Activated naive CD4-positive, alpha-beta T cell treated with anti-CD3 and anti-CD28 coated beads for 36 hours (primary cell): ENCODE data around the gene NALF2. TPM values are rescaled to one million over a fixed set of nuclear protein-coding genes. Genes with fewer than 3 reads are reported as not detected.
A peak's percentile ranks its signal among the peaks of the same experiment; 100 is the strongest.

Experiments used
- CTCF ChIA-PET: fragments of 350-600 bp; sonication (Branson Sonifier 250); formaldehyde crosslinking; loops from one replicate; lab custom pipeline; 2021; ENCODE audit warnings: antibody characterized with exemption; lab: Charles Lee
- DNase-seq: peaks from one replicate; pipeline ENCODE4 v3.0.0-alpha.2; 2020
- H3K27ac Mint-ChIP-seq: one replicate; pipeline ENCODE4 v1.8.0; 2021; ENCODE audit warnings: mild to moderate bottlenecking, mixed read lengths
- H3K27me3 Mint-ChIP-seq: one replicate; pipeline ENCODE4 v1.8.0; 2021; ENCODE audit warnings: low read depth, mixed read lengths
- H3K36me3 Mint-ChIP-seq: one replicate; pipeline ENCODE4 v1.8.0; 2021; ENCODE audit warnings: low read depth, mixed read lengths
- H3K4me1 Mint-ChIP-seq: one replicate; pipeline ENCODE4 v1.8.0; 2021; ENCODE audit warnings: low read depth, mixed read lengths
- H3K4me3 Mint-ChIP-seq: one replicate; pipeline ENCODE4 v1.8.0; 2021; ENCODE audit warnings: mild to moderate bottlenecking, moderate library complexity, mixed read lengths
- H3K9me3 Mint-ChIP-seq: one replicate; pipeline ENCODE4 v1.8.0; 2021; ENCODE audit warnings: mixed read lengths
- intact Hi-C: fragments of 100-400 bp; cut with micrococcal nuclease; formaldehyde crosslinking; loops from one replicate; pipeline ENCODE4 v1.15.1; 2023
- total RNA-seq, 2 experiments: library from RNA; stranded (reverse); gene quantifications; one replicate each; pipeline ENCODE4 v1.2.3, GENCODE V29; 2021

NALF2 gene
- total RNA-seq, 2 experiments from 2014 or later: 0.22 to 0.29 TPM

DNA sequence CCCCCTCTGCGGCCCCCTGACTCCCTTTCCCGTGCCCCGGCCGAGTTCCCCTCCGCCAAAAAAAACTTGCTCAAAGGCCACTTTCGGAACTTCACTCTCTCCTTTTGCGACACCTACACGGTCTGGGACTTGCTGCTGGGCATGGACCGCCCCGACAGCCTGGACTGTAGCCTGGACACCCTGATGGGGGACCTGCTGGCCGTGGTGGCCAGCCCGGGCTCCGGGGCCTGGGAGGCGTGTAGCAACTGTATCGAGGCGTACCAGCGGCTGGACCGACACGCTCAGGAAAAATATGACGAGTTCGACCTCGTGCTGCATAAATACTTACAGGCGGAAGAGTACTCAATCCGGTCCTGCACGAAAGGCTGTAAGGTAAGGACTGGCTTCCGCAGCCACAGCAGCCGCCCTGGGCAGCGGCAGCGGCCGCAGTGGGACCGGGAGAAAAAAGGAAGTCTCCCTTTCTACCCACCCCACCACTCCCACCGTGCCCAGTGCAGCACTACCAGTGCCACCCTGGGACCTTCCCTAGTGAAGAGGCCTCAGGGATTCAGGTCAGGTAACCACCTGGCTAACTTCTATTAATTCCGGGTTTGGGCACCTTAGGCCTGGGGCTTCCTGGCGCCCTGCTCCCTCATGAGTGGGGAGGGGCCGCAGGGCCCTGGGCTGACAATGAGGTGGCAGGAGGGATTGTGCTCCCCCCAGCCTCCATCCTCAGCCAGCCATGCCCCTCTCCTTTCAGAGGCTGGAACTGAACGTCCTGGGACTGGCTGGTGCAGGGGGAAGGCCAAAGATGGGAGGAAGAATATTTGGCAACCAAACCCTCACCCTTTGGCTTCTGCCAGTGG is 1.9 kb downstream of the NALF2 start:
- H3K27ac Mint-ChIP-seq: no peak overlapping the region
- intact Hi-C loops: loop anchor here (2.0 kb wide), 1 partner anchor 113 kb away; no protein-coding TSS in a partner anchor
- H3K36me3 Mint-ChIP-seq: no peaks in the 10 kb centered on the region
- no peak for DNase-seq
- H3K27me3 Mint-ChIP-seq: peaks cover 12% of the 10 kb centered on the region
- H3K4me3 Mint-ChIP-seq: peak overlapping the region; percentile 68
- peaks cover 4% of the 10 kb centered on the region for H3K4me1 Mint-ChIP-seq
- CTCF ChIA-PET: no interaction called here
- no peaks in the 10 kb centered on the region for H3K9me3 Mint-ChIP-seq

DNA sequence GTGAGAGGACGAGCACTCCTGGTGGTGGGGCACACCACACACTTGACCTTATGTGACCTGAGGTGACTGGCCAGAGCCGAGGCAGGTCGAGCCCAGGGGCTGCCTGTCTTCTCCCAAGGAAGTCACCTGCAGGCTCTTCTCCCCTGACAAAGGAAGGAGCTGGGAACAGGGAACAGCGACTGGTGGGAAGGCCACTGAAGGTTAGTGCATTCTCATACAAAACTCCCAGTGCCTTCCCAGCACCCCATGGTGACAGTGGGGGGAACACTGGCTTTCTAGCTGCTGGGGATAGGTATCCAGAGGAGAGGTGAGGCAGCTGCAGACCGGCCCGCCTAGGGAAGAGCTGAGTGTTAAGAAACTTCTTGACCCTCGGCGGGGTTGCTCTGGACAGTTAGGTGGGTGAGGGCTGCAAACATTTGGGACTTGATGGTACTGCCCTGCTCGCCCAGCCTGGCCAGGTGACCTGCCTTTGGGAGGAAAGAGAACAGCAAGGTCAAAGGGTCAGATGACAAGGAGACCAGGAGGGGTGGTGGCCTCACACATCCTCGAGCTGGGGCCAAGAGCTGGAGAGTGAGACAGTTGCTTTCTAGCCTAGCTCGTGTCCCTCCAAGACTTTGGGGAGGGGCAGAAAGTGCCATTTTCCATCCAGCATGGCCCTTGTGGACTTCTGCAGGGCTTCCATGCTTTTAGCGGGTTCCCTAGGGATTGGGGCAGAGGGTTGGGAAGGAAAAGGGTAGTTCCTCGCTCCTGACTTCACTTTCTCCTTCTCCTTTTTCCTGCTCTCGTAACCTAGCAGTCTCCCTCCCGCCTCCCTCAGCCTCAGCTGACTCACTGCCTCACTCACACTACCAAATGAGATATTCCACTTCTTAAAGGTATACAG is 2.7 kb downstream of the NALF2 start:
- Mint-ChIP-seq H3K27me3 (peaks cover 12% of the 10 kb centered on the region), H3K4me3 (no peak overlapping the region), H3K36me3 (no peaks in the 10 kb centered on the region), H3K9me3 (no peaks in the 10 kb centered on the region), H3K27ac (no peak overlapping the region), H3K4me1 (peaks cover 4% of the 10 kb centered on the region)
- CTCF ChIA-PET: no interaction called here
- no peak for DNase-seq
- intact Hi-C loops: no loop called here

DNA sequence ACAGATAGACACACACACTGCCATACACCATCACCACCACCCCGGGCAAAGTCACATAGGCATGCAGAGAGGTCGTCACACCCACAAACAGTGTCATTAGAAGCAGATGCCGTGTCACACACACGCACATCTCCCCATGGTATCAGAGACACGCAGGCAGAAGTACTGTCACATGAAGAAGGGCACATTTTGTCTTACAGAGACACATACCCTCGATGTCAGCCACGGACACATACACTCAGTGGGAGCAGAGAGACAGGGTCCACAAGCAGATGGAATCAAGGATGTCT is 3.3 kb downstream of the NALF2 start:
- CTCF ChIA-PET: no interaction called here
- H3K27ac Mint-ChIP-seq: no peak overlapping the region
- DNase-seq: no peak
- no peaks in the 10 kb centered on the region for H3K36me3 Mint-ChIP-seq
- H3K4me3 Mint-ChIP-seq: no peak overlapping the region
- peaks cover 4% of the 10 kb centered on the region for H3K4me1 Mint-ChIP-seq
- no peaks in the 10 kb centered on the region for H3K9me3 Mint-ChIP-seq
- intact Hi-C loops: no loop called here
- H3K27me3 Mint-ChIP-seq: peaks cover 12% of the 10 kb centered on the region

DNA sequence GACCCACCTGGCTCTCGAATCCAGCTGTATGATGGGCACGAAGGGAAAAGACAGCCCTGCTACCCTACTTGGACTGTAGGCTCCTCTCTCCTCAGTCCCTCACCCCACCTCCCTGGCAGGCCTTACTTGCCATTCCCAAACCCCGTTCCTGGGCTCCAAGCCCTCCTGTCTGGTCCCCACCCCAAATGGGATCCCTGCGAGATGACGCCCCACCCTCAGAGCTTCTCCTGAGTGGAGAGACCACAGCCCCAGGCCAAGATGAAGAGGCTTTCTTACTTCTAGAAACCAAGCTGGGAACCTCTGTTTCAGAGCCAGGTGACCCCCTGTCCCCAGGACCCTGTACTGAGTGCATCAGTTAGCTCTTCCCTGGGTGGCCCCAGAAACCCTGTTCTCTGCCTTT is 4.5 kb downstream of the NALF2 start:
- peaks cover 10% of the 10 kb centered on the region for H3K27me3 Mint-ChIP-seq
- no peak overlapping the region for H3K4me3 Mint-ChIP-seq
- DNase-seq: no peak
- H3K36me3 Mint-ChIP-seq: no peaks in the 10 kb centered on the region
- H3K27ac Mint-ChIP-seq: no peak overlapping the region
- H3K4me1 Mint-ChIP-seq: peaks cover 4% of the 10 kb centered on the region
- no peaks in the 10 kb centered on the region for H3K9me3 Mint-ChIP-seq
- CTCF ChIA-PET: no interaction called here
- intact Hi-C loops: no loop called here

DNA sequence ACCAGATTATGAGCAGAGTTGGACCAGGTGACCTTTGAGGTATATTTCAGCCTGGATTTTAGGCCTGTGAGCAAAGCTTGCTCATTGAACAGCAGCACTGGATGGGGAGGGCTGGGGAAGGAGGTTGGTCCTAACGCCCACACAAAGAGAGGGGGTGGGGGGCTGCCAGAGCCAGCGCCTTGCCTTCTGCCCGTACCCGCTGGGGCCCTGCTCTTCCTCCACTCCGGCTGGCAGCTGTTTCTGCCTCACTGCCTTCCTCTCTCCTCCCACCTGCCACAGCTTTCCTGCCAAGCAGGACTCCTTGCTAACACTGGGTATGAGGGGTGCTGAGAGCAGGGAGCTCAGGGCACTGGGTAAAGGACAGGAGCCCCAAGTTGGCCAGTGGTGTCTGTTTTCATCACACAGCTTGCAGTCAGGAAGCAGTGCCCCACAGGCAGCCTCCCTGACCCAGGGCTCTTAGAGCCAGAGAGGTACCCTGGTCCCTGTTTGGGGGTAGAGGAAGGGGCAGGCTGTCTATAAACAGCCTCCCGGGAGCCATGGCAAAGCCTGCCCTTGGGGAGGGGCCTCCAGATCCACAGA is 6.1 kb downstream of the NALF2 start:
- intact Hi-C loops: no loop called here
- Mint-ChIP-seq H3K9me3 (no peaks in the 10 kb centered on the region), H3K27me3 (peaks cover 10% of the 10 kb centered on the region), H3K36me3 (no peaks in the 10 kb centered on the region), H3K27ac (no peak overlapping the region), H3K4me1 (peaks cover 4% of the 10 kb centered on the region), H3K4me3 (no peak overlapping the region)
- DNase-seq: no peak
- CTCF ChIA-PET: no interaction called here

DNA sequence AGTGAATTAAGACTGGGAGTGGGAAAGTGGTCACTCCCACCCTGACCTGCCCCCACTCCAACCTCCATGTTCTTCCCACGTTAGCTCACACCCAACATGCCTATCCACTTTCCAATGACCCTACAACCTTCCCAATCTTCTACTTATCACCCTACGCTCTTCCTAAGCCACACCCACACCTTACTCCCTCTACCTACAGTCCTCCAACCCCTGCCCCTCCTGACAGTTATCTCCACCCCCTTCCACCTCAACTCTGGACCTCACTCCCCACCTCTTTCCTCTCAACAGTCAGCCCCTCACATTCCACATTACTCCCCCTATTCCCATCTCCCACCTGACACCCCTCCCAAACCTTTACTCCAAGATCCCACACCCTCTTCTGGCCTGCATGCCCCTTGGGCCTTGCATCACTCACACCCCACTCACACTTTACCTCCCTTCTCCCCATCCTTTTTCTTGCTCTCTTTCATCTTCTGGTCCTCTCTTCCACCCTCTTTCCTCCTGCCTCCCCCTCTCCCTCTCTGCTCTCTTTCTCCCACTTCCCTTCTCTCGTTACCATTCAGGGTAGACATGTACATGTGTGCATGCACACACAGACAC is 6.9 kb downstream of the NALF2 start:
- Mint-ChIP-seq H3K27ac (no peak overlapping the region), H3K36me3 (no peaks in the 10 kb centered on the region), H3K9me3 (no peaks in the 10 kb centered on the region), H3K4me1 (peaks cover 1% of the 10 kb centered on the region), H3K27me3 (peaks cover 7% of the 10 kb centered on the region), H3K4me3 (no peak overlapping the region)
- intact Hi-C loops: no loop called here
- DNase-seq: no peak
- CTCF ChIA-PET: no interaction called here

DNA sequence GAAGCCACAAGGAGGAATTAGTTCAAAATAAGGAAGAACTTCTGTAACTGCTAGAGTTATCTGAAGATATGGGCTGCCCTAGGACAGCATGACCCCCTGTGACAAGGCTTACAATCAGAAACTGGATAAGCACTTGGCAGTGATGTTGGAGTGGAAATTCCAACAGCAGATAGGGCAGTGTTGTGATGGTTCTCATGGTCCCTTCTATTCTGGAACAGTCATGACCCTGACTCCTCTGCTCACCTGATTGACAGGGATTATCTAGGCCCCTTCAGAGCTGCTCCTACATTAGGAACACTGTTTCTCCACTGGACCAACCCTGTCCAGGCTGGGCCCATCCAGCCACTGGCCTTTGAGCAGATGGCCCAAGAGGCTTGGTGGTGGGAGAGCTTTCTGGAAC is 17.9 kb downstream of the NALF2 start:
- H3K36me3 Mint-ChIP-seq: no peaks in the 10 kb centered on the region
- DNase-seq: no peak
- CTCF ChIA-PET: no interaction called here
- no peak overlapping the region for H3K4me3 Mint-ChIP-seq
- intact Hi-C loops: no loop called here
- no peaks in the 10 kb centered on the region for H3K4me1 Mint-ChIP-seq
- H3K9me3 Mint-ChIP-seq: no peaks in the 10 kb centered on the region
- H3K27me3 Mint-ChIP-seq: peaks cover 2% of the 10 kb centered on the region
- no peak overlapping the region for H3K27ac Mint-ChIP-seq

DNA sequence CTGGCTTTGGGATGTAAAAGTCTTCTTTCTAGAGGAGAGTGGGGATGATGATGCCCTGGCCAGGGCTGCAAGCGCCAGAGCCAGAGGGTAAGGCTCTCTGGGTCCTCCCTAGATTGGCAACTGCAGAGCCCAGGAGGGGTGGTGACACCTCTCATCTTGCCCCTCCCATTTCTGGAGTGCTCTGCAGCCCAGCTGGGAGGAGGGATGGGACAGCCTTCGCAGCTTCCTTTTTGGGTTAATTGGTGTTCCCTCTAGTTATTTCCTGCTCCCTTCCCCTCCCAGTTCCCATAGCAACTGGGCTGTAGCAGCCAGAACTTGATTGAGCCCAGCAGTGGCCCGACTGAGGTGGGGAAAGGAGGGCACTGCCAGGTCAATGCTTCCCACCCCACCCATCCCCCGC is 19.2 kb downstream of the NALF2 start:
- H3K27me3 Mint-ChIP-seq: no peaks in the 10 kb centered on the region
- H3K27ac Mint-ChIP-seq: no peak overlapping the region
- no peak for DNase-seq
- intact Hi-C loops: no loop called here
- H3K9me3 Mint-ChIP-seq: no peaks in the 10 kb centered on the region
- no peaks in the 10 kb centered on the region for H3K36me3 Mint-ChIP-seq
- H3K4me1 Mint-ChIP-seq: no peaks in the 10 kb centered on the region
- no peak overlapping the region for H3K4me3 Mint-ChIP-seq
- CTCF ChIA-PET: no interaction called here

DNA sequence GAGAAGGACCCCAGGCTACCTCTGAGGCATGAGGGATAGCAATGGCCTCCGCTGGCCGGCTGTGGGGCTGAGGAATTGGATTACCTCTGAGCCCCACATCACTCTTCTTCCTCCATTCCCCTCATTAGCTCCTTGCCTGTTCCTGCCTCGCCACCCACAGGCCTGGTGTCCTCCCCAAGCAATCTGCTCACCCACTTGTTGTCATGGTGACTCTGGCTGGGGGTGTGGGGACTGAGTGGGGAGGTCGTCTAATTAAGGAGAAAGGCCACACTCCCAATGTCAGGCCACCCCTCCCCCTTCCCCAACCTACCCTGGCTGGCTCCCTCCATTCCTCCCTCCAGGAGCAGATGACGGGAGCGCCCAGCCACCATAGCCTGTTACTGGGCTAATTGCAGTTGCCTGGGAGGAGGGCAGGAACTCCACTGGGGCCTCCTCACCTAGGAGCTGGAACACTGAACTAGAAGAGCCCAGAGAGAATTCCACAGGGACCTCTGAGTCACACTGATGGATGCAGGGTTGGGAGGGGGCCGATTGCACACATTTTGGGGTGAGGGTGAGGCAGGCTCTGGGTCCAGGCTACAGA is 20.7 kb downstream of the NALF2 start:
- no peaks in the 10 kb centered on the region for H3K4me1 Mint-ChIP-seq
- no peaks in the 10 kb centered on the region for H3K36me3 Mint-ChIP-seq
- H3K9me3 Mint-ChIP-seq: no peaks in the 10 kb centered on the region
- H3K27ac Mint-ChIP-seq: no peak overlapping the region
- CTCF ChIA-PET: no interaction called here
- intact Hi-C loops: no loop called here
- no peaks in the 10 kb centered on the region for H3K27me3 Mint-ChIP-seq
- H3K4me3 Mint-ChIP-seq: no peak overlapping the region
- no peak for DNase-seq

DNA sequence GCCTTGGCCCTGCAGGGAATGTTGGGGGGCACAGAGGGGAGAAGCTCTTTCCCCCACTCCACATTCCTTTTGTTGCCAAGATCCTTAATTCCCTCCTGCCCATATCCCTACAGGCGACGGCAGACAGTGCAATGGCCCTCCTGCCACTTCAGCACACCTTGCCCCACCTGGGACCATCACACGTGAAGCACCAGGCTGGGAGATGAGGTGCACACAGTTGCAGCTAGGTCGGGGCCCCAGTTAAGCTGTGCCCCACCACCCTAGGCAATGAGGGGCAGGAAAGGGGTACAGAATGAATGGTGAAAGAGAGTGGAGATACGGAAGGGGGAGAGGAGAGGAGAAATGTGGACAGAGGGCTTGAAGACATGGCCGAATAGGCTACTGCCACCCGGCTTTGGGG is 26.2 kb downstream of the NALF2 start:
- Mint-ChIP-seq H3K36me3 (no peaks in the 10 kb centered on the region), H3K4me3 (no peak overlapping the region), H3K9me3 (no peaks in the 10 kb centered on the region), H3K4me1 (no peaks in the 10 kb centered on the region), H3K27me3 (no peaks in the 10 kb centered on the region), H3K27ac (no peak overlapping the region)
- no peak for DNase-seq
- intact Hi-C loops: loop anchor here (10.0 kb wide), 1 partner anchor 604 kb away; the partner anchor contains the start of gene IGBP1
- CTCF ChIA-PET: no interaction called here

DNA sequence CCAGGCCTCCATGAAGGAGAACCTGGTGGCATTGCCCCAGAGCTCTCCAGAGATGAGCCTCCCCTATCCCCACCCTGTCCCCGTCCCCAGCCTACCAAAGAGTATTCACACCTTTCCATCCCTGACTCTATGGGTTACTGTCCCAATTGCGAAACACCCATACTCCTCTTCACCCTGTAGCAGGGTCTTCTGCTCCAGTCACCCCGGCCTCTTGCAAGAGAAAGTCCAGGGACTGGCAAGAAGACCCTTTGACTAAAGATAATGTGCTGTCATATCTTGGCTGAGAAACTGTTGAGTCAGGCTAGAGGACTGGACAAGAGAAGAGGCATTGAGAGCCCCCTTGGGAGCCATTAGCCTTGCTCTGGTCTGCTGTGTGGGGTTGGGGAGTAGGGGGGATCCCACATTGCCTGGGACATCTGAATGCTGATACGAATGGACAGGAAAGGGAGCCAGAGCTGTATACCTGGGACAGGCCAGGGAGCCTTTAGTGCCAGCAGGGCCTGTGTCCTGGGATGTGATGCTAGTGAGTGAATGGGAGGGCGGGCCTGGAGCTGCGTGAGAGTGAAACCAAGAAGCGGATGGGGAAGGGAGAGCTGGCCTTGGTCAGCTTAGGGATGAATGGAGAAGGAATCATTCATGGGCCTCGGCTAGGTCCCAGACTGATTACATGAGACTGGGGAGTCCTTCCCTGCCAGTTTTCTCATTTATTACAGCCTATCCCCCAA is 27.1 kb downstream of the NALF2 start:
- CTCF ChIA-PET: no interaction called here
- Mint-ChIP-seq H3K36me3 (no peaks in the 10 kb centered on the region), H3K9me3 (no peaks in the 10 kb centered on the region), H3K27ac (no peak overlapping the region), H3K4me1 (no peaks in the 10 kb centered on the region), H3K27me3 (no peaks in the 10 kb centered on the region), H3K4me3 (no peak overlapping the region)
- no peak for DNase-seq
- intact Hi-C loops: loop anchor here (10.0 kb wide), 1 partner anchor 604 kb away; the partner anchor contains the start of gene IGBP1
